SIG-M5 (cell line): ENCODE measurements around the gene ATP5F1D.

ENCODE experiments used
- DNase-seq: peaks from one replicate; lab custom pipeline; 2025; lab: John Stamatoyannopoulos, UW

The ATP5F1D gene

GRCh38 chr19:1270854-1271527 lies 29.4 kb downstream of the ATP5F1D start:
- DNase-seq = no peak

- no peak for DNase-seq
Observed at GRCh38 chr19:1271528-1272422, 30.2 kb downstream of the ATP5F1D start.

- DNase-seq = no peak
Observed at GRCh38 chr19:1272423-1273262, 31.1 kb downstream of the ATP5F1D start.

- no peak for DNase-seq
Observed at GRCh38 chr19:1273263-1274041, 31.9 kb downstream of the ATP5F1D start.

- no peak for DNase-seq
Observed at GRCh38 chr19:1274081-1274851, 32.7 kb downstream of the ATP5F1D start.

- DNase-seq = no peak
Observed at GRCh38 chr19:1274852-1275259, 33.3 kb downstream of the ATP5F1D start.

GRCh38 chr19:1275260-1275975 lies 33.9 kb downstream of the ATP5F1D start, which contains the start of gene FAM174C:
Gene FAM174C (plus strand): TSS chr19:1275530. CDS start chr19:1275550, 20 bp downstream.
- peak; percentile 49 for DNase-seq

GRCh38 chr19:1275976-1276627 lies 34.6 kb downstream of the ATP5F1D start:
- no peak for DNase-seq

- no peak for DNase-seq
Observed at GRCh38 chr19:1276628-1277022, 35.1 kb downstream of the ATP5F1D start.

GRCh38 chr19:1277061-1277460 lies 35.5 kb downstream of the ATP5F1D start:
- no peak for DNase-seq

- no peak for DNase-seq
Observed at GRCh38 chr19:1278074-1278473, 36.5 kb downstream of the ATP5F1D start.

- no peak for DNase-seq
Observed at GRCh38 chr19:1278713-1279660, 37.4 kb downstream of the ATP5F1D start.

GRCh38 chr19:1279782-1280341 lies 38.3 kb downstream of the ATP5F1D start:
- no peak for DNase-seq

- no peak for DNase-seq
Observed at GRCh38 chr19:1280636-1281568, 39.4 kb downstream of the ATP5F1D start.

GRCh38 chr19:1281569-1282287 lies 40.2 kb downstream of the ATP5F1D start:
- no peak for DNase-seq

GRCh38 chr19:1282588-1283206 lies 41.1 kb downstream of the ATP5F1D start:
- no peak for DNase-seq
